A549 (cell line): ENCODE measurements around the gene ZFP69. TPM values are rescaled to one million over a fixed set of nuclear protein-coding genes. Genes with fewer than 3 reads are reported as not detected.

Source experiments
- ATAC-seq, 2 experiments: fragments of 200-7000 bp in 1 of 2; fragments of >200 bp in 1 of 2; cut with Nextera tagmentation in 1 of 2; cut with Tn5 transposase in 1 of 2; 3 replicates each; pipeline versions ENCODE4 v1.8.0 to v1.9.1; 2018 to 2020; ENCODE audit warnings: mild to moderate bottlenecking in 1 of 2, moderate library complexity in 1 of 2
- CTCF ChIA-PET: fragments of 300-600 bp; sonication (Branson Sonifier 250); formaldehyde crosslinking; extraction: SDS; loops from one replicate; lab custom pipeline; 2021; ENCODE audit warnings: antibody characterized with exemption, inconsistent platforms; lab: Yijun Ruan, JAX
- POLR2A ChIA-PET: fragments of 350-600 bp; formaldehyde crosslinking; extraction: SDS; loops from one replicate; lab custom pipeline; 2021; ENCODE audit warnings: antibody characterized with exemption, inconsistent platforms; lab: Yijun Ruan, JAX
- DNase-seq, 2 experiments: peaks; one replicate each; pipeline versions ENCODE4 v3.0.0 to v3.0.0-alpha.2; 2011 to 2016; ENCODE audit warnings: low read depth in 1 of 2, low spot score in 1 of 2
- FAIRE-seq: peaks from 2 replicates; lab custom pipeline; 2011; peaks lifted over from hg19 to GRCh38; lab: Jason Lieb, UNC
- H3K27ac ChIP-seq, 2 experiments: fragments of >200 bp; sonication (Bioruptor Twin); formaldehyde crosslinking; 3 replicates each; pipeline ENCODE4 v1.5.1; 2016 to 2017
- H3K4me1 ChIP-seq: fragments of >200 bp; sonication (Bioruptor Twin); formaldehyde crosslinking; 3 replicates; pipeline ENCODE4 v1.6.1; 2016
- H3K4me2 ChIP-seq: fragments of >200 bp; sonication (Bioruptor Twin); formaldehyde crosslinking; 3 replicates; pipeline ENCODE4 v1.6.1; 2016
- H3K4me3 ChIP-seq: fragments of >200 bp; sonication (Bioruptor Twin); formaldehyde crosslinking; 3 replicates; pipeline ENCODE4 v1.5.1; 2016
- H3K9me3 ChIP-seq: fragments of >200 bp; sonication (Bioruptor Twin); formaldehyde crosslinking; 3 replicates; pipeline ENCODE4 v1.6.1; 2016
- CBX2 ChIP-seq: fragments of 200-600 bp; sonication (generic); IDR thresholded peaks from 2 replicates; pipeline ENCODE4 v1.6.1; 2016; ENCODE audit warnings: low read depth, mild to moderate bottlenecking, borderline replicate concordance
- EHF ChIP-seq: fragments of 250-450 bp; sonication (Bioruptor Pico); IDR thresholded peaks from 2 replicates; pipeline ENCODE4 v1.5.0; 2020; ENCODE audit warnings: mild to moderate bottlenecking
- EHMT2 ChIP-seq: fragments of 200-600 bp; sonication (generic); IDR thresholded peaks from 2 replicates; pipeline ENCODE4 v1.6.1; 2016; ENCODE audit warnings: antibody characterized with exemption, low read depth, mild to moderate bottlenecking, moderate library complexity
- FOSL2 ChIP-seq, 2 experiments: fragments of 450-650 bp in 1 of 2; fragments of >200 bp in 1 of 2; sonication (Bioruptor Twin) in 1 of 2; formaldehyde crosslinking; IDR thresholded peaks; 2 replicates each; pipeline versions ENCODE4 v1.5.0 to v1.6.1; 2016 to 2020; ENCODE audit warnings: mild to moderate bottlenecking in 1 of 2, moderate library complexity in 1 of 2
- GATA3 ChIP-seq: IDR thresholded peaks from 2 replicates; pipeline ENCODE4 v1.6.1; 2012; ENCODE audit warnings: borderline replicate concordance
- HEYL ChIP-seq: fragments of 250-450 bp; sonication (Bioruptor Pico); IDR thresholded peaks from 2 replicates; pipeline ENCODE4 v1.8.0; 2021; ENCODE audit warnings: mild to moderate bottlenecking, moderate library complexity
- HOXA7 ChIP-seq: fragments of 250-450 bp; sonication (Bioruptor Pico); IDR thresholded peaks from 2 replicates; pipeline ENCODE4 v1.5.0; 2020; ENCODE audit warnings: mild to moderate bottlenecking, moderate library complexity
- HOXB5 ChIP-seq: fragments of 250-450 bp; sonication (Bioruptor Pico); IDR thresholded peaks from 2 replicates; pipeline ENCODE4 v1.5.0; 2020; ENCODE audit warnings: mild to moderate bottlenecking, moderate library complexity
- JUN ChIP-seq, 2 experiments: fragments of >200 bp; sonication (Bioruptor Twin); formaldehyde crosslinking; IDR thresholded peaks; 2 replicates in 1 of 2; 3 replicates in 1 of 2; pipeline ENCODE4 v1.6.1; 2016 to 2017
- JUNB ChIP-seq: fragments of >200 bp; sonication (Bioruptor Twin); formaldehyde crosslinking; IDR thresholded peaks from 2 replicates; pipeline ENCODE4 v1.6.1; 2016
- MAZ ChIP-seq: fragments of 150-350 bp; IDR thresholded peaks from 2 replicates; pipeline ENCODE4 v1.6.1; 2014; ENCODE audit warnings: antibody characterized with exemption, low read depth, low read length, borderline replicate concordance
- MYC ChIP-seq: IDR thresholded peaks from 2 replicates; pipeline ENCODE4 v1.6.1; 2012; ENCODE audit warnings: mild to moderate bottlenecking, inconsistent platforms, low read length, improper control_type of control experiment, borderline replicate concordance
- NPAS2 ChIP-seq: fragments of 250-450 bp; sonication (Bioruptor Pico); IDR thresholded peaks from 2 replicates; pipeline ENCODE4 v1.8.0; 2022; ENCODE audit warnings: mild to moderate bottlenecking, moderate library complexity, borderline replicate concordance
- PHF8 ChIP-seq: fragments of 200-600 bp; sonication (generic); IDR thresholded peaks from 2 replicates; pipeline ENCODE4 v1.6.1; 2016; ENCODE audit warnings: low read depth, mild to moderate bottlenecking, antibody characterized with exemption, moderate library complexity, borderline replicate concordance
- POLR2AphosphoS2 ChIP-seq: conservative IDR thresholded peaks from 2 replicates; pipeline ENCODE4 v1.6.1; 2012; ENCODE audit warnings: low read length, improper control_type of control experiment, inconsistent platforms
- RAD21 ChIP-seq, 2 experiments: fragments of >200 bp in 1 of 2; sonication (Bioruptor Twin) in 1 of 2; formaldehyde crosslinking in 1 of 2; IDR thresholded peaks in 1 of 2; conservative IDR thresholded peaks in 1 of 2; 2 replicates in 1 of 2; 3 replicates in 1 of 2; pipeline ENCODE4 v1.6.1; 2012 to 2018; ENCODE audit warnings: inconsistent platforms in 1 of 2
- RARB ChIP-seq: fragments of 250-450 bp; sonication (Bioruptor Pico); IDR thresholded peaks from 2 replicates; pipeline ENCODE4 v1.8.0; 2021; ENCODE audit warnings: mild to moderate bottlenecking, moderate library complexity
- RFX5 ChIP-seq: fragments of 450-650 bp; IDR thresholded peaks from 2 replicates; pipeline ENCODE4 v1.7.1; 2014; ENCODE audit warnings: antibody characterized with exemption, mild to moderate bottlenecking, moderate library complexity
- RNF2 ChIP-seq: fragments of 200-600 bp; sonication (generic); IDR thresholded peaks from 2 replicates; pipeline ENCODE4 v1.6.1; 2016; ENCODE audit warnings: low read depth, mild to moderate bottlenecking, antibody characterized with exemption, moderate library complexity, borderline replicate concordance
- TP53 ChIP-seq: fragments of 250-450 bp; sonication (Bioruptor Pico); IDR thresholded peaks from 2 replicates; pipeline ENCODE4 v1.5.0; 2021; ENCODE audit warnings: mild to moderate bottlenecking, moderate library complexity
- ZC3H11A ChIP-seq: fragments of 450-650 bp; IDR thresholded peaks from 2 replicates; pipeline ENCODE4 v1.6.1; 2014; ENCODE audit warnings: antibody characterized with exemption, mild to moderate bottlenecking
- ZNF302 ChIP-seq: fragments of 250-450 bp; sonication (Bioruptor Pico); IDR thresholded peaks from 2 replicates; pipeline ENCODE4 v1.9.0; 2021; ENCODE audit warnings: inconsistent platforms, mild to moderate bottlenecking, moderate library complexity
- WGBS: methylation state at CpG from one replicate; pipeline ENCODE4 v1.1.6; 2017; ENCODE audit errors: missing lambda C conversion rate; 5-methylcytosine and 5-hydroxymethylcytosine counted together
- polyA plus RNA-seq, 4 experiments: library from polyadenylated mRNA; depleted of rRNA in 3 of 4; stranded (reverse); fragments of >200 nt; fragmentation: RNase III in 1 of 4; extraction: RNeasy Plus Mini Kit Qiagen cat#74134 plus additional on column Dnase treatment in 1 of 4; gene quantifications; 2 replicates in 3 of 4; 3 replicates in 1 of 4; pipeline ENCODE4 v1.2.3, GENCODE V29; 2011 to 2017
- TF ChIP-seq, protein P1 (sequence below): fragments of 250-450 bp; sonication (Bioruptor Pico); IDR thresholded peaks from 2 replicates; pipeline ENCODE4 v1.5.0; 2021; ENCODE audit warnings: mild to moderate bottlenecking, moderate library complexity, borderline replicate concordance
- TF ChIP-seq, protein P2 (sequence below): fragments of >200 bp; sonication (Bioruptor Twin); formaldehyde crosslinking; IDR thresholded peaks from 3 replicates; pipeline ENCODE4 v1.6.1; 2016
- TF ChIP-seq, protein P3 (sequence below): fragments of 150-350 bp; IDR thresholded peaks from 2 replicates; pipeline ENCODE4 v1.6.1; 2014; ENCODE audit warnings: low read depth, mild to moderate bottlenecking, low read length
- TF ChIP-seq, protein P4 (sequence below): fragments of >200 bp; sonication (Bioruptor Twin); formaldehyde crosslinking; IDR thresholded peaks from 3 replicates; pipeline ENCODE4 v1.5.1; 2016

ZFP69 gene
- polyA plus RNA-seq, 2 of the 4 experiments (the other 2 are of a cell fraction) = not detected

DNA sequence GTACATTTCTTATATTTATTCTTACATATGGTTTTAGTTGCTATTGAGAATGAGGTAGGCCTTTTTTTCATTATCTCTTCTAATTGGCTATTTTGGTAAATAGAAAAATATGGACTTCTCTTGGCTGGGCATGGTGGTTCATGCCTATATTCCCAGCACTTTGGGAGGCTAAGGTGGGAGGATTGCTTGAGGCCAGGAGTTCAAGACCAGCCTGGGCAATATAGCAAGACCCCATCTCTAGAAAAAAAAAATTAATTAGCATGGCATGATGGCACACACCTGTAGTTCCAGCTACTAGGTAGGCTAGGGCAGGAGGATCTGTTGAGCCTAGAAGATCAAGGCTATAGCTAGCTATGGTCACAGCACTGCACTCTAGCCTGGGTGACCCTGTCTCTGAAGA is 57.5 kb downstream of the ZFP69 start:
- CTCF ChIA-PET = no interaction called here
- H3K4me2 ChIP-seq = no peak overlapping the region
- H3K9me3 ChIP-seq = peaks cover 10% of the 10 kb centered on the region
- peaks cover 6% of the 10 kb centered on the region; the same call in 1 of the 3 replicates for H3K4me1 ChIP-seq
- TF ChIP-seq ZC3H11A (no peak), ZNF302 (CRISPR knock-in tag) (no peak), CBX2 (no peak), RNF2 (no peak), EHF (CRISPR knock-in tag) (no peak), MYC (no peak), RAD21 (conservative IDR thresholded peaks at IDR 0.05 in 1 of 2, IDR thresholded peaks at IDR 0.05 in 1 of 2) (no peak), JUN (IDR thresholded peaks at IDR 0.05) (no peak)
- TF ChIP-seq, protein P1, sequence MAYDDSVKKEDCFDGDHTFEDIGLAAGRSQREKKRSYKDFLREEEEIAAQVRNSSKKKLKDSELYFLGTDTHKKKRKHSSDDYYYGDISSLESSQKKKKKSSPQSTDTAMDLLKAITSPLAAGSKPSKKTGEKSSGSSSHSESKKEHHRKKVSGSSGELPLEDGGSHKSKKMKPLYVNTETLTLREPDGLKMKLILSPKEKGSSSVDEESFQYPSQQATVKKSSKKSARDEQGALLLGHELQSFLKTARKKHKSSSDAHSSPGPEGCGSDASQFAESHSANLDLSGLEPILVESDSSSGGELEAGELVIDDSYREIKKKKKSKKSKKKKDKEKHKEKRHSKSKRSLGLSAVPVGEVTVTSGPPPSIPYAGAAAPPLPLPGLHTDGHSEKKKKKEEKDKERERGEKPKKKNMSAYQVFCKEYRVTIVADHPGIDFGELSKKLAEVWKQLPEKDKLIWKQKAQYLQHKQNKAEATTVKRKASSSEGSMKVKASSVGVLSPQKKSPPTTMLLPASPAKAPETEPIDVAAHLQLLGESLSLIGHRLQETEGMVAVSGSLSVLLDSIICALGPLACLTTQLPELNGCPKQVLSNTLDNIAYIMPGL (CRISPR knock-in tag) = no peak
- TF ChIP-seq, protein P2, sequence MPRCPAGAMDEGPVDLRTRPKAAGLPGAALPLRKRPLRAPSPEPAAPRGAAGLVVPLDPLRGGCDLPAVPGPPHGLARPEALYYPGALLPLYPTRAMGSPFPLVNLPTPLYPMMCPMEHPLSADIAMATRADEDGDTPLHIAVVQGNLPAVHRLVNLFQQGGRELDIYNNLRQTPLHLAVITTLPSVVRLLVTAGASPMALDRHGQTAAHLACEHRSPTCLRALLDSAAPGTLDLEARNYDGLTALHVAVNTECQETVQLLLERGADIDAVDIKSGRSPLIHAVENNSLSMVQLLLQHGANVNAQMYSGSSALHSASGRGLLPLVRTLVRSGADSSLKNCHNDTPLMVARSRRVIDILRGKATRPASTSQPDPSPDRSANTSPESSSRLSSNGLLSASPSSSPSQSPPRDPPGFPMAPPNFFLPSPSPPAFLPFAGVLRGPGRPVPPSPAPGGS = no peak
- no peak overlapping the region for H3K27ac ChIP-seq
- DNase-seq (no peak), ATAC-seq (no peak), FAIRE-seq (no peak)
- no peak overlapping the region for H3K4me3 ChIP-seq
- POLR2A ChIA-PET = no interaction called here

DNA sequence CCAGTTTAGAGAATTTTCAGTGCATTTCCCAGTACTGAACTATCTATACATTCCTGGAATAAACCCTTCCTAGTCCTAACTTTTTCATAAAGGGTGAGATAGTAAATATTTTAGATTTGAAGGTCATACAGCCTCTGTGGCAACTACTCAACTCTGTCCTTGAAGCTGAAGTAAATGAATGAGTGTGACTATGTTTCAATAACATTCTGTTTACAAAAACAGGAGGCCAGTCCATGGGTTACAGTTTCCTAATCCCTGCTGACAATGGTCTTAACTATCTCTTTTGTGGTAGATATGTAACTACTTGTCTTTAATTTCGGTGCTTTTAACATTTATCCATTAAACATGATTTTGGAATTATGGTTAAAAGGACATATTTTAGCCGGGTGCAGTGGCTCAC is 58.6 kb downstream of the ZFP69 start:
- ChIA-PET CTCF (no interaction called here), POLR2A (interaction anchor here (0.7 kb wide), 1 partner anchor 1297 kb away, joined by 3 read pairs; no protein-coding TSS in a partner anchor)
- no peak for FAIRE-seq
- Histone ChIP-seq H3K27ac (no peak overlapping the region), H3K9me3 (peaks cover under 1% of the 10 kb centered on the region), H3K4me3 (no peak overlapping the region), H3K4me2 (no peak overlapping the region), H3K4me1 (peaks cover 6% of the 10 kb centered on the region; the same call in 1 of the 3 replicates)
- DNase-seq = no peak
- 88% methylated on average over 2 of the region's 2 CpGs for WGBS
- ATAC-seq = no peak
- TF ChIP-seq EHMT2 (no peak), CBX2 (no peak), HOXA7 (no peak), HEYL (CRISPR knock-in tag) (no peak), PHF8 (no peak), HOXB5 (CRISPR knock-in tag) (no peak), RAD21 (conservative IDR thresholded peaks at IDR 0.05 in 1 of 2, IDR thresholded peaks at IDR 0.05 in 1 of 2) (no peak), JUNB (no peak), RARB (CRISPR knock-in tag) (no peak), RFX5 (no peak), POLR2AphosphoS2 (no peak), MAZ (no peak), FOSL2 (IDR thresholded peaks at IDR 0.05) (no peak), FOSL2 (CRISPR knock-in tag; IDR thresholded peaks at IDR 0.05) (no peak), RNF2 (no peak), NPAS2 (CRISPR knock-in tag) (no peak), TP53 (no peak), GATA3 (no peak)
- TF ChIP-seq, protein P3, sequence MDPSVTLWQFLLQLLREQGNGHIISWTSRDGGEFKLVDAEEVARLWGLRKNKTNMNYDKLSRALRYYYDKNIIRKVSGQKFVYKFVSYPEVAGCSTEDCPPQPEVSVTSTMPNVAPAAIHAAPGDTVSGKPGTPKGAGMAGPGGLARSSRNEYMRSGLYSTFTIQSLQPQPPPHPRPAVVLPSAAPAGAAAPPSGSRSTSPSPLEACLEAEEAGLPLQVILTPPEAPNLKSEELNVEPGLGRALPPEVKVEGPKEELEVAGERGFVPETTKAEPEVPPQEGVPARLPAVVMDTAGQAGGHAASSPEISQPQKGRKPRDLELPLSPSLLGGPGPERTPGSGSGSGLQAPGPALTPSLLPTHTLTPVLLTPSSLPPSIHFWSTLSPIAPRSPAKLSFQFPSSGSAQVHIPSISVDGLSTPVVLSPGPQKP = no peak
- TF ChIP-seq, protein P4, sequence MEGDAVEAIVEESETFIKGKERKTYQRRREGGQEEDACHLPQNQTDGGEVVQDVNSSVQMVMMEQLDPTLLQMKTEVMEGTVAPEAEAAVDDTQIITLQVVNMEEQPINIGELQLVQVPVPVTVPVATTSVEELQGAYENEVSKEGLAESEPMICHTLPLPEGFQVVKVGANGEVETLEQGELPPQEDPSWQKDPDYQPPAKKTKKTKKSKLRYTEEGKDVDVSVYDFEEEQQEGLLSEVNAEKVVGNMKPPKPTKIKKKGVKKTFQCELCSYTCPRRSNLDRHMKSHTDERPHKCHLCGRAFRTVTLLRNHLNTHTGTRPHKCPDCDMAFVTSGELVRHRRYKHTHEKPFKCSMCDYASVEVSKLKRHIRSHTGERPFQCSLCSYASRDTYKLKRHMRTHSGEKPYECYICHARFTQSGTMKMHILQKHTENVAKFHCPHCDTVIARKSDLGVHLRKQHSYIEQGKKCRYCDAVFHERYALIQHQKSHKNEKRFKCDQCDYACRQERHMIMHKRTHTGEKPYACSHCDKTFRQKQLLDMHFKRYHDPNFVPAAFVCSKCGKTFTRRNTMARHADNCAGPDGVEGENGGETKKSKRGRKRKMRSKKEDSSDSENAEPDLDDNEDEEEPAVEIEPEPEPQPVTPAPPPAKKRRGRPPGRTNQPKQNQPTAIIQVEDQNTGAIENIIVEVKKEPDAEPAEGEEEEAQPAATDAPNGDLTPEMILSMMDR = no peak
